Measurements from ENCODE around the gene ST8SIA6.

DNA sequence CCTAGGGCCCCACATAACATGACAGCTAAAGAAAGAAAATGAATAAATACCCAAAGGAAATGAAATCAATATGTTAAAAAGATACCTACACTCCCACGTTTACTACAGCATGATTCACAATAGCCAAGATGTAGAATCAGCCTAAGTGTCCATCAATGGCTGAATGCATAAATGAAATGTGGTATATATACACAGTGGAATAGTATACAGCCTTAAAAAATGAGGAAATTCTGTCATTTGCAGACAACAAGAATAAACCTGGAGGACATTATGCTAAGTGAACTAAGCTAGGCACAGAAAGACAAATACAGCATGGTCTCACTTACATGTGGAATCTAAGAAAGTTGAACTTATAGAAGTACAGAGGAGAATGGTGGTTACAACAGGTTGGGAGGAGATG, 102.9 kb downstream of the ST8SIA6 start:
- TF ChIP-seq SNAI2 (CRISPR knock-in tag; IDR thresholded peaks at IDR 0.05): no peak
- TF ChIP-seq, protein P1, sequence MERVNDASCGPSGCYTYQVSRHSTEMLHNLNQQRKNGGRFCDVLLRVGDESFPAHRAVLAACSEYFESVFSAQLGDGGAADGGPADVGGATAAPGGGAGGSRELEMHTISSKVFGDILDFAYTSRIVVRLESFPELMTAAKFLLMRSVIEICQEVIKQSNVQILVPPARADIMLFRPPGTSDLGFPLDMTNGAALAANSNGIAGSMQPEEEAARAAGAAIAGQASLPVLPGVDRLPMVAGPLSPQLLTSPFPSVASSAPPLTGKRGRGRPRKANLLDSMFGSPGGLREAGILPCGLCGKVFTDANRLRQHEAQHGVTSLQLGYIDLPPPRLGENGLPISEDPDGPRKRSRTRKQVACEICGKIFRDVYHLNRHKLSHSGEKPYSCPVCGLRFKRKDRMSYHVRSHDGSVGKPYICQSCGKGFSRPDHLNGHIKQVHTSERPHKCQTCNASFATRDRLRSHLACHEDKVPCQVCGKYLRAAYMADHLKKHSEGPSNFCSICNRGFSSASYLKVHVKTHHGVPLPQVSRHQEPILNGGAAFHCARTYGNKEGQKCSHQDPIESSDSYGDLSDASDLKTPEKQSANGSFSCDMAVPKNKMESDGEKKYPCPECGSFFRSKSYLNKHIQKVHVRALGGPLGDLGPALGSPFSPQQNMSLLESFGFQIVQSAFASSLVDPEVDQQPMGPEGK (CRISPR knock-in tag; IDR thresholded peaks at IDR 0.05; ENCODE audit: borderline replicate concordance): no peak
- TF ChIP-seq ZFP3 (CRISPR knock-in tag; IDR thresholded peaks at IDR 0.05): no peak
- no peak for TF ChIP-seq RARB (CRISPR knock-in tag; IDR thresholded peaks at IDR 0.05)
- TF ChIP-seq, protein P2, sequence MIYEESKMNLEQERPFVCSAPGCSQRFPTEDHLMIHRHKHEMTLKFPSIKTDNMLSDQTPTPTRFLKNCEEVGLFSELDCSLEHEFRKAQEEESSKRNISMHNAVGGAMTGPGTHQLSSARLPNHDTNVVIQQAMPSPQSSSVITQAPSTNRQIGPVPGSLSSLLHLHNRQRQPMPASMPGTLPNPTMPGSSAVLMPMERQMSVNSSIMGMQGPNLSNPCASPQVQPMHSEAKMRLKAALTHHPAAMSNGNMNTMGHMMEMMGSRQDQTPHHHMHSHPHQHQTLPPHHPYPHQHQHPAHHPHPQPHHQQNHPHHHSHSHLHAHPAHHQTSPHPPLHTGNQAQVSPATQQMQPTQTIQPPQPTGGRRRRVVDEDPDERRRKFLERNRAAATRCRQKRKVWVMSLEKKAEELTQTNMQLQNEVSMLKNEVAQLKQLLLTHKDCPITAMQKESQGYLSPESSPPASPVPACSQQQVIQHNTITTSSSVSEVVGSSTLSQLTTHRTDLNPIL (CRISPR knock-in tag; IDR thresholded peaks at IDR 0.05; ENCODE audit: low read depth): no peak
- no peak for TF ChIP-seq PPARA (CRISPR knock-in tag; IDR thresholded peaks at IDR 0.05; ENCODE audit: borderline replicate concordance)
- no peak for TF ChIP-seq TOX (CRISPR knock-in tag; IDR thresholded peaks at IDR 0.05; ENCODE audit: borderline replicate concordance)
- TF ChIP-seq, protein P3, sequence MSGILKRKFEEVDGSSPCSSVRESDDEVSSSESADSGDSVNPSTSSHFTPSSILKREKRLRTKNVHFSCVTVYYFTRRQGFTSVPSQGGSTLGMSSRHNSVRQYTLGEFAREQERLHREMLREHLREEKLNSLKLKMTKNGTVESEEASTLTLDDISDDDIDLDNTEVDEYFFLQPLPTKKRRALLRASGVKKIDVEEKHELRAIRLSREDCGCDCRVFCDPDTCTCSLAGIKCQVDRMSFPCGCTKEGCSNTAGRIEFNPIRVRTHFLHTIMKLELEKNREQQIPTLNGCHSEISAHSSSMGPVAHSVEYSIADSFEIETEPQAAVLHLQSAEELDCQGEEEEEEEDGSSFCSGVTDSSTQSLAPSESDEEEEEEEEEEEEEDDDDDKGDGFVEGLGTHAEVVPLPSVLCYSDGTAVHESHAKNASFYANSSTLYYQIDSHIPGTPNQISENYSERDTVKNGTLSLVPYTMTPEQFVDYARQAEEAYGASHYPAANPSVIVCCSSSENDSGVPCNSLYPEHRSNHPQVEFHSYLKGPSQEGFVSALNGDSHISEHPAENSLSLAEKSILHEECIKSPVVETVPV (CRISPR knock-in tag; IDR thresholded peaks at IDR 0.05): no peak
- TF ChIP-seq ARNTL (CRISPR knock-in tag; IDR thresholded peaks at IDR 0.05; ENCODE audit: borderline replicate concordance, low read depth): no peak
- no peak for TF ChIP-seq ZNF70 (CRISPR knock-in tag; IDR thresholded peaks at IDR 0.05)
